CD14-positive monocyte (primary cell): ENCODE measurements around the gene TMEM250. TPM values are rescaled to one million over a fixed set of nuclear protein-coding genes. Genes with fewer than 3 reads are reported as not detected.
A peak's percentile ranks its signal among the peaks of the same experiment; 100 is the strongest.

Source experiments
- DNase-seq, 3 donors: peaks; one replicate each; pipeline ENCODE4 v3.0.0-alpha.2; 2011 to 2022
- H2AFZ ChIP-seq: 2 replicates; pipeline ENCODE4 v1.6.0; 2012; ENCODE audit warnings: mild to moderate bottlenecking, low read depth, low read length, inconsistent platforms; ENCODE audit not compliant: insufficient read depth, poor library complexity, severe bottlenecking
- H3K27ac ChIP-seq, 2 donors: 1 replicate in 1 of 2; 2 replicates in 1 of 2; pipeline ENCODE4 v1.5.1; 2012 to 2013; ENCODE audit warnings: low read length in 2 of 2, control low read depth in 1 of 2, inconsistent platforms in 1 of 2, low read depth in 1 of 2, mild to moderate bottlenecking in 1 of 2
- H3K27me3 ChIP-seq, 2 donors: one replicate each; pipeline versions ENCODE4 v1.6.0 to v1.6.1; 2011 to 2013; ENCODE audit warnings: low read length in 2 of 2; ENCODE audit not compliant: control insufficient read depth in 2 of 2, insufficient read depth in 2 of 2
- H3K36me3 ChIP-seq, 2 donors: replicated peaks in 1 of 2; 1 replicate in 1 of 2; 2 replicates in 1 of 2; pipeline versions ENCODE4 v1.5.1 to v1.6.1; 2012 to 2013; ENCODE audit warnings: low read length in 2 of 2, control low read depth in 1 of 2, inconsistent platforms in 1 of 2, mild to moderate bottlenecking in 1 of 2; ENCODE audit not compliant: insufficient read depth in 2 of 2, control insufficient read depth in 1 of 2
- H3K4me1 ChIP-seq, 2 donors: 1 replicate in 1 of 2; 2 replicates in 1 of 2; pipeline versions ENCODE4 v1.5.1 to v1.6.1; 2012 to 2013; ENCODE audit warnings: low read length in 2 of 2, control low read depth in 1 of 2, inconsistent platforms in 1 of 2, mild to moderate bottlenecking in 1 of 2, moderate library complexity in 1 of 2; ENCODE audit not compliant: insufficient read depth in 2 of 2, control insufficient read depth in 1 of 2
- H3K4me2 ChIP-seq: replicated peaks from 2 replicates; pipeline ENCODE3; 2012; ENCODE audit warnings: low read length, moderate library complexity, mild to moderate bottlenecking; ENCODE audit not compliant: poor library complexity, severe bottlenecking; ENCODE audit errors: extremely low read depth
- H3K4me3 ChIP-seq, 3 experiments: fragments of 200-600 bp in 1 of 3; sonication (generic) in 1 of 3; replicated peaks in 1 of 3; 1 replicate in 2 of 3; 2 replicates in 1 of 3; pipeline ENCODE4 v1.5.1; 2011 to 2013; ENCODE audit warnings: low read length in 3 of 3, mild to moderate bottlenecking in 3 of 3, control low read depth in 2 of 3, low read depth in 2 of 3, inconsistent platforms in 1 of 3, moderate library complexity in 1 of 3
- H3K79me2 ChIP-seq: 2 replicates; pipeline ENCODE4 v1.6.0; 2012; ENCODE audit warnings: mild to moderate bottlenecking, control low read depth, inconsistent platforms, low read length, moderate library complexity; ENCODE audit not compliant: insufficient read depth
- H3K9ac ChIP-seq: 2 replicates; pipeline ENCODE4 v1.6.0; 2017; ENCODE audit warnings: low read length, mild to moderate bottlenecking; ENCODE audit not compliant: insufficient read depth, poor library complexity, severe bottlenecking
- H3K9me3 ChIP-seq, 2 donors: replicated peaks in 1 of 2; 1 replicate in 1 of 2; 2 replicates in 1 of 2; pipeline versions ENCODE4 v1.5.1 to v1.6.1; 2012 to 2013; ENCODE audit warnings: low read length in 2 of 2, control low read depth in 1 of 2; ENCODE audit not compliant: control insufficient read depth in 1 of 2, insufficient read depth in 1 of 2
- H4K20me1 ChIP-seq: 2 replicates; pipeline ENCODE4 v1.6.0; 2012; ENCODE audit warnings: mild to moderate bottlenecking, low read length, control low read depth, moderate library complexity; ENCODE audit not compliant: insufficient read depth
- H3K27ac Mint-ChIP-seq, 7 donors: one replicate each; pipeline ENCODE4 v1.8.0; 2020; ENCODE audit warnings: mild to moderate bottlenecking in 7 of 7, mixed read lengths in 7 of 7, moderate library complexity in 6 of 7, inconsistent platforms in 2 of 7
- H3K27me3 Mint-ChIP-seq, 3 donors: one replicate each; pipeline ENCODE4 v1.8.0; 2021 to 2022; ENCODE audit warnings: low read depth in 3 of 3, mild to moderate bottlenecking in 3 of 3, mixed read lengths in 3 of 3, moderate library complexity in 3 of 3, inconsistent platforms in 1 of 3
- H3K36me3 Mint-ChIP-seq, 2 donors: one replicate each; pipeline ENCODE4 v1.8.0; 2020; ENCODE audit warnings: mixed read lengths in 2 of 2, inconsistent platforms in 1 of 2, mild to moderate bottlenecking in 1 of 2
- H3K4me1 Mint-ChIP-seq: one replicate; pipeline ENCODE4 v1.8.0; 2020; ENCODE audit warnings: mild to moderate bottlenecking, mixed read lengths
- H3K4me3 Mint-ChIP-seq, 2 donors: one replicate each; pipeline ENCODE4 v1.8.0; 2020; ENCODE audit warnings: mild to moderate bottlenecking in 2 of 2, mixed read lengths in 2 of 2, moderate library complexity in 1 of 2
- H3K9me3 Mint-ChIP-seq, 7 donors: one replicate each; pipeline ENCODE4 v1.8.0; 2020 to 2022; ENCODE audit warnings: mixed read lengths in 7 of 7, mild to moderate bottlenecking in 6 of 7, moderate library complexity in 6 of 7, inconsistent platforms in 2 of 7
- WGBS: methylation state at CpG from one replicate; pipeline ENCODE4 v1.1.5; 2013; ENCODE audit warnings: missing lambda C conversion rate; ENCODE audit not compliant: insufficient coverage; 5-methylcytosine and 5-hydroxymethylcytosine counted together
- intact Hi-C, 2 donors: fragments of 100-400 bp; cut with micrococcal nuclease; formaldehyde crosslinking; loops; one replicate each; pipeline versions ENCODE4 v1.15.0 to v1.15.1; 2023
- polyA plus RNA-seq, 3 donors: library from polyadenylated mRNA; depleted of rRNA in 1 of 3; unstranded in 2 of 3; stranded (reverse) in 1 of 3; fragments of 300-500 nt in 2 of 3; fragments of >200 nt in 1 of 3; fragmentation: Illumina TruSeq in 2 of 3; gene quantifications; 1 replicate in 2 of 3; 2 replicates in 1 of 3; pipeline ENCODE4 v1.2.3, GENCODE V29; 2012 to 2021
- TF ChIP-seq, protein P1 (sequence below): fragments of 200-600 bp; IDR thresholded peaks from one replicate; pipeline ENCODE4 v1.8.0; 2022; ENCODE audit warnings: antibody characterized with exemption, mild to moderate bottlenecking

The TMEM250 gene
- polyA plus RNA-seq, 3 donors: 11.0 to 38.0 (median 30.9) TPM

DNA sequence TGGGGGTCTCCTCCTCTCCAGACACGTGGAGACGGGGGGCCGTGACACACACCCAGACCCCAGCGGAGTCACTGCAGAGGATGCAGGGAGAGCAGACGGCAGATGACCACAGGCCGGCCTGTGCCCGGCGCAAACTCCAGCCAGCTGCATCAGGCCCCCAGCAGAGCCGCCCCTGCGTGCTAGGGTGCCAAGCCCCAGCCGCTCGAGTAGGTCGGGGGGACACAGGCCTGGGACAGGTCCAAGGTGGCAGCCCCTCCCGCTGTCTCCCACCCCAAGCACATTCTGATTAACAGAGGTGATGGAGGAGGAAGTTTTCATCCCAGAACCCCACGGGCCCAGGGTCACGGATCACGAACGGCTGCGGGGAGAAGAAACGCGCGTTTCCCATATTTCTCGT lies 38.0 kb downstream of the TMEM250 start:
- no peaks in the 10 kb centered on the region for H3K9me3 ChIP-seq
- peaks cover 0 to 1% (median 0%) of the 10 kb centered on the region in 7 donors for H3K9me3 Mint-ChIP-seq
- H4K20me1 ChIP-seq: peaks cover 78% of the 10 kb centered on the region
- no peak overlapping the region for H3K4me2 ChIP-seq
- peaks cover 73% of the 10 kb centered on the region for H3K4me1 Mint-ChIP-seq
- no peak overlapping the region for H3K4me3 ChIP-seq
- peaks cover 66 to 88% of the 10 kb centered on the region in 2 donors for H3K4me1 ChIP-seq
- peaks cover 86% of the 10 kb centered on the region for H3K79me2 ChIP-seq
- 81% methylated on average over 16 of the region's 23 CpGs for WGBS
- peaks cover 8 to 24% of the 10 kb centered on the region in 2 donors for H3K36me3 ChIP-seq
- H3K27ac ChIP-seq: peak overlapping the region in 1 of 2 donors; percentile 8
- DNase-seq: no peak
- peak overlapping the region; percentile 8 for H3K9ac ChIP-seq
- H2AFZ ChIP-seq: no peak overlapping the region
- H3K27me3 Mint-ChIP-seq: peaks cover 0 to 6% (median 0%) of the 10 kb centered on the region in 3 donors
- H3K27ac Mint-ChIP-seq: peak overlapping the region in 1 of 7 donors; percentile 74
- intact Hi-C loops: no loop called here
- H3K4me3 Mint-ChIP-seq: no peak overlapping the region
- H3K27me3 ChIP-seq: no peaks in the 10 kb centered on the region
- TF ChIP-seq, protein P1, sequence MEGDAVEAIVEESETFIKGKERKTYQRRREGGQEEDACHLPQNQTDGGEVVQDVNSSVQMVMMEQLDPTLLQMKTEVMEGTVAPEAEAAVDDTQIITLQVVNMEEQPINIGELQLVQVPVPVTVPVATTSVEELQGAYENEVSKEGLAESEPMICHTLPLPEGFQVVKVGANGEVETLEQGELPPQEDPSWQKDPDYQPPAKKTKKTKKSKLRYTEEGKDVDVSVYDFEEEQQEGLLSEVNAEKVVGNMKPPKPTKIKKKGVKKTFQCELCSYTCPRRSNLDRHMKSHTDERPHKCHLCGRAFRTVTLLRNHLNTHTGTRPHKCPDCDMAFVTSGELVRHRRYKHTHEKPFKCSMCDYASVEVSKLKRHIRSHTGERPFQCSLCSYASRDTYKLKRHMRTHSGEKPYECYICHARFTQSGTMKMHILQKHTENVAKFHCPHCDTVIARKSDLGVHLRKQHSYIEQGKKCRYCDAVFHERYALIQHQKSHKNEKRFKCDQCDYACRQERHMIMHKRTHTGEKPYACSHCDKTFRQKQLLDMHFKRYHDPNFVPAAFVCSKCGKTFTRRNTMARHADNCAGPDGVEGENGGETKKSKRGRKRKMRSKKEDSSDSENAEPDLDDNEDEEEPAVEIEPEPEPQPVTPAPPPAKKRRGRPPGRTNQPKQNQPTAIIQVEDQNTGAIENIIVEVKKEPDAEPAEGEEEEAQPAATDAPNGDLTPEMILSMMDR: no peak
- H3K36me3 Mint-ChIP-seq: peaks cover 23 to 38% of the 10 kb centered on the region in 2 donors

DNA sequence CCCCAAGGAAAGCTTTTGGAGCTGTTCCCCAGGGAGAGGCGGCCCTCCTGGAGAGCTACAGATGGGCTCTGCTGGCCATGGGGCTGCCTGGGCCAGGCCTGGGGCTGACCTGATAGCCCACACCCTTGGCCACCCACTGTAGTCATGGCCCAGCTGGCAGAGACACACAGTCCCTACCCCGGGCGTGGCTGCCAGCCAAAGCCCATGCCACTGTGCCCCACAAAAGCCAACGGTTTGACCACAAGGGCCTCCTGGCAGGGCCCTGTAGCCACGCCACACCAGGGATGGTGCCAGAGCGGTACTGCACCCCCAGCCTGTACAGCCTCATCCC lies 38.8 kb downstream of the TMEM250 start:
- H3K4me1 Mint-ChIP-seq: peaks cover 82% of the 10 kb centered on the region
- WGBS: 25% methylated on average over 5 of the region's 6 CpGs
- peaks cover 0 to 1% (median 0%) of the 10 kb centered on the region in 7 donors for H3K9me3 Mint-ChIP-seq
- intact Hi-C loops: loop anchor here in 1 of 2 donors (5.0 kb wide), 2 partner anchors 37 to 38 kb away; partner anchors contain the start of gene TMEM250
- TF ChIP-seq, protein P1: no peak
- H3K9ac ChIP-seq: peak overlapping the region; percentile 55
- peaks cover 8 to 24% of the 10 kb centered on the region in 2 donors for H3K36me3 ChIP-seq
- peaks cover 70% of the 10 kb centered on the region for H4K20me1 ChIP-seq
- H3K79me2 ChIP-seq: peaks cover 86% of the 10 kb centered on the region
- no peak overlapping the region for H2AFZ ChIP-seq
- peak overlapping the region in 6 of 7 donors; percentile 5 to 88 (median 67) for H3K27ac Mint-ChIP-seq
- H3K36me3 Mint-ChIP-seq: peaks cover 23 to 40% of the 10 kb centered on the region in 2 donors
- H3K4me1 ChIP-seq: peaks cover 74 to 94% of the 10 kb centered on the region in 2 donors
- H3K9me3 ChIP-seq: no peaks in the 10 kb centered on the region
- DNase-seq: no peak
- peak overlapping the region; percentile 23 for H3K4me2 ChIP-seq
- peaks cover 0 to 6% (median 0%) of the 10 kb centered on the region in 3 donors for H3K27me3 Mint-ChIP-seq
- no peaks in the 10 kb centered on the region for H3K27me3 ChIP-seq
- peak overlapping the region; percentile 33 to 68 for H3K27ac ChIP-seq
- no peak overlapping the region for H3K4me3 Mint-ChIP-seq
- peak overlapping the region in 1 of 3 experiments; percentile 42 for H3K4me3 ChIP-seq
